ENCODE results near the gene THAP6. TPM values are rescaled to one million over a fixed set of nuclear protein-coding genes. Genes with fewer than 3 reads are reported as not detected.
"Not testable (repeated sequence)": the region's sequence is repeated elsewhere in the genome, so short reads cannot be mapped to it uniquely, and the experiment has no call there.

The THAP6 gene
- total RNA-seq, 4 donors from 2014 or later = 6.0 to 27.3 (median 13.9) TPM

GRCh38 chr4:75527482-75527881, 13.2 kb downstream of the THAP6 start:
- Histone ChIP-seq H3K9me3 (no peaks in the 10 kb centered on the region), H3K27ac (no peak overlapping the region), H3K27me3 (no peaks in the 10 kb centered on the region), H3K36me3 (peaks cover 0 to 39% of the 10 kb centered on the region in 2 donors), H3K4me3 (no peak overlapping the region), H3K4me1 (no peaks in the 10 kb centered on the region)
- intact Hi-C loops (cut with DNase I; ENCODE audit: low total_unique reads) (no loop called here), in situ Hi-C loops (cut with MboI; ENCODE audit: low sequenced_read_pairs in 4 of 4) (no loop called here)
- ATAC-seq (no peak), DNase-seq (no peak)
- TF ChIP-seq CTCF (IDR thresholded peaks at IDR 0.05 in 4 of 5, conservative IDR thresholded peaks at IDR 0.05 in 1 of 5) (no peak), POLR2A (IDR thresholded peaks at IDR 0.05) (no peak)

- no peak overlapping the region for H3K4me3 ChIP-seq
- intact Hi-C loops (cut with DNase I; ENCODE audit: low total_unique reads) = no loop called here
- in situ Hi-C loops (cut with MboI; ENCODE audit: low sequenced_read_pairs in 4 of 4) = no loop called here
- H3K4me1 ChIP-seq = no peaks in the 10 kb centered on the region
- H3K27me3 ChIP-seq = no peaks in the 10 kb centered on the region
- peaks cover 0 to 33% of the 10 kb centered on the region in 2 donors for H3K36me3 ChIP-seq
- H3K9me3 ChIP-seq = no peaks in the 10 kb centered on the region
- DNase-seq (no peak), ATAC-seq (no peak)
- H3K27ac ChIP-seq = no peak overlapping the region
- TF ChIP-seq POLR2A (IDR thresholded peaks at IDR 0.05) (no peak), CTCF (IDR thresholded peaks at IDR 0.05 in 4 of 5, conservative IDR thresholded peaks at IDR 0.05 in 1 of 5) (no peak)
Measured at GRCh38 chr4:75530556-75531322, 16.5 kb downstream of the THAP6 start.

- H3K4me3 ChIP-seq; DNase-seq; H3K27ac ChIP-seq; H3K27me3 ChIP-seq; intact Hi-C loops (cut with DNase I; ENCODE audit: low total_unique reads); in situ Hi-C loops (cut with MboI; ENCODE audit: low sequenced_read_pairs in 4 of 4); ATAC-seq; H3K4me1 ChIP-seq; H3K9me3 ChIP-seq: not testable (repeated sequence)
- H3K36me3 ChIP-seq = peaks cover 0 to 28% of the 10 kb centered on the region in 2 donors
Measured at GRCh38 chr4:75531536-75532143, 17.4 kb downstream of the THAP6 start.

- DNase-seq; H3K4me1 ChIP-seq; H3K27ac ChIP-seq; H3K27me3 ChIP-seq; ATAC-seq; in situ Hi-C loops (cut with MboI; ENCODE audit: low sequenced_read_pairs in 4 of 4); H3K9me3 ChIP-seq; H3K4me3 ChIP-seq; intact Hi-C loops (cut with DNase I; ENCODE audit: low total_unique reads): not testable (repeated sequence)
- peaks cover 0 to 10% of the 10 kb centered on the region in 2 donors for H3K36me3 ChIP-seq
Measured at GRCh38 chr4:75533339-75533887, 19.1 kb downstream of the THAP6 start.

- H3K9me3 ChIP-seq; in situ Hi-C loops (cut with MboI; ENCODE audit: low sequenced_read_pairs in 4 of 4); H3K36me3 ChIP-seq; H3K4me1 ChIP-seq; H3K27ac ChIP-seq; H3K4me3 ChIP-seq; ATAC-seq; DNase-seq; intact Hi-C loops (cut with DNase I; ENCODE audit: low total_unique reads); H3K27me3 ChIP-seq: not testable (repeated sequence)
Measured at GRCh38 chr4:75533926-75534325, 19.7 kb downstream of the THAP6 start.

- H3K27me3 ChIP-seq; DNase-seq; ATAC-seq; in situ Hi-C loops (cut with MboI; ENCODE audit: low sequenced_read_pairs in 4 of 4); H3K9me3 ChIP-seq; H3K4me1 ChIP-seq; H3K27ac ChIP-seq; H3K4me3 ChIP-seq; intact Hi-C loops (cut with DNase I; ENCODE audit: low total_unique reads): not testable (repeated sequence)
- H3K36me3 ChIP-seq = peaks cover 0 to 16% of the 10 kb centered on the region in 2 donors
Measured at GRCh38 chr4:75537308-75537707, 23.0 kb downstream of the THAP6 start.
